Liver (tissue), 3 donors: Measurements from ENCODE around the gene IL17RC.

Source experiments
- CTCF ChIP-seq: fragments of 150-350 bp; IDR thresholded peaks from 2 replicates; pipeline ENCODE4 v1.5.1; 2017; ENCODE audit warnings: improper control_type of control experiment, low read depth, low read length; ENCODE audit not compliant: missing input control
- HNF4A ChIP-seq, 2 donors: conservative IDR thresholded peaks; 2 replicates each; pipeline ENCODE4 v1.6.1; 2016; ENCODE audit warnings: antibody characterized with exemption in 2 of 2, mild to moderate bottlenecking in 2 of 2
- JUND ChIP-seq, 2 donors: IDR thresholded peaks; 2 replicates each; pipeline ENCODE4 v1.6.1; 2016; ENCODE audit warnings: antibody characterized with exemption in 2 of 2
- REST ChIP-seq: IDR thresholded peaks from 2 replicates; pipeline ENCODE4 v1.6.1; 2016; ENCODE audit warnings: antibody characterized with exemption, mild to moderate bottlenecking
- YY1 ChIP-seq: IDR thresholded peaks from 2 replicates; pipeline ENCODE4 v1.6.1; 2016; ENCODE audit warnings: antibody characterized with exemption, mild to moderate bottlenecking
- donor health status: healthy.
- donor health status: healthy.

- TF ChIP-seq YY1 (no peak), REST (no peak), CTCF (peak; percentile 7), HNF4A (conservative IDR thresholded peaks at IDR 0.05) (no peak), JUND (IDR thresholded peaks at IDR 0.05) (no peak)
These were observed 14.0 kb downstream of the IL17RC start for GRCh38 chr3:9930804-9931418.
